Stimulated activated memory B cell treated with anti-CD40 and anti-IgM and Interleukin-4, amounts not matched to agents 10 μg/mL and 1 μg/mL and 100 μg/mL, for 72 hours (primary cell): ENCODE measurements around the gene DACH1.

Experiments
- ATAC-seq: fragments of 150-1000 bp; cut with Tn5 transposase; 2 replicates; pipeline ENCODE4 v1.10.0; 2021
- H3K27ac Mint-ChIP-seq: one replicate; pipeline ENCODE4 v1.8.0; 2022; ENCODE audit warnings: mild to moderate bottlenecking, mixed read lengths
- H3K27me3 Mint-ChIP-seq: one replicate; pipeline ENCODE4 v1.8.0; 2022; ENCODE audit warnings: mixed read lengths
- H3K36me3 Mint-ChIP-seq: one replicate; pipeline ENCODE4 v1.8.0; 2022; ENCODE audit warnings: mixed read lengths
- H3K4me1 Mint-ChIP-seq: one replicate; pipeline ENCODE4 v1.8.0; 2022; ENCODE audit warnings: mixed read lengths
- H3K4me3 Mint-ChIP-seq: one replicate; pipeline ENCODE4 v1.8.0; 2022; ENCODE audit warnings: mild to moderate bottlenecking, moderate library complexity, mixed read lengths
- H3K9me3 Mint-ChIP-seq: one replicate; pipeline ENCODE4 v1.8.0; 2022; ENCODE audit warnings: mixed read lengths

DACH1 gene

GRCh38 chr13:71437704-71438103 lies 429.3 kb downstream of the DACH1 start:
- Mint-ChIP-seq H3K27ac (no peak overlapping the region), H3K4me3 (no peak overlapping the region), H3K27me3 (no peaks in the 10 kb centered on the region), H3K4me1 (no peaks in the 10 kb centered on the region), H3K9me3 (no peaks in the 10 kb centered on the region), H3K36me3 (no peaks in the 10 kb centered on the region)
- ATAC-seq: no peak

- H3K4me1 Mint-ChIP-seq: no peaks in the 10 kb centered on the region
- H3K4me3 Mint-ChIP-seq: no peak overlapping the region
- H3K9me3 Mint-ChIP-seq: peaks cover 4% of the 10 kb centered on the region
- H3K27ac Mint-ChIP-seq: no peak overlapping the region
- no peaks in the 10 kb centered on the region for H3K27me3 Mint-ChIP-seq
- ATAC-seq: no peak
- no peaks in the 10 kb centered on the region for H3K36me3 Mint-ChIP-seq
Measured at GRCh38 chr13:71430681-71431080, 436.3 kb downstream of the DACH1 start.

GRCh38 chr13:71417205-71417604 lies 449.8 kb downstream of the DACH1 start:
- H3K27ac Mint-ChIP-seq: no peak overlapping the region
- H3K27me3 Mint-ChIP-seq: no peaks in the 10 kb centered on the region
- no peaks in the 10 kb centered on the region for H3K4me1 Mint-ChIP-seq
- no peaks in the 10 kb centered on the region for H3K36me3 Mint-ChIP-seq
- H3K4me3 Mint-ChIP-seq: no peak overlapping the region
- H3K9me3 Mint-ChIP-seq: no peaks in the 10 kb centered on the region
- ATAC-seq: no peak

DNA sequence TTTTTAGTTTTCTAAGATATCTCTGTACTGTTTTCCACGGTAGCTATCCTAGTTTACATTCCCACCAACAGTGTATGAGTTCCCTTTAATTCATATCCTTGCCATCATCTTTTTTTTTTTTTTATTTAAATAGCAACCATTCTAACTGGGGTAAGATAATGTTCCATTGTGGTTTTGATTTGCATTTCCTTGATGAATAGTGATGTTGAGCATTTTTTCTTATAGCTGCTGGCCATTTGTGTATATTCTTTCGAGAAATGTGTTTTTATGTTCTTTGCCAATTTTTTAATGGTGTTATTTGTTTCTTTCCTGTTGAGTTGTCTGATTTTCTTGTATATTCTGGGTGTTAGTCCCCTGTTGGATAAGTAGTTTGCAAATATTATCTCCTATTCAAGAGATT lies 454.8 kb downstream of the DACH1 start:
- Mint-ChIP-seq H3K27me3 (no peaks in the 10 kb centered on the region), H3K4me3 (no peak overlapping the region), H3K27ac (no peak overlapping the region), H3K4me1 (no peaks in the 10 kb centered on the region), H3K36me3 (no peaks in the 10 kb centered on the region), H3K9me3 (no peaks in the 10 kb centered on the region)
- no peak for ATAC-seq

GRCh38 chr13:71408416-71408815 lies 458.6 kb downstream of the DACH1 start:
- H3K9me3 Mint-ChIP-seq: no peaks in the 10 kb centered on the region
- no peaks in the 10 kb centered on the region for H3K4me1 Mint-ChIP-seq
- H3K36me3 Mint-ChIP-seq: no peaks in the 10 kb centered on the region
- no peak overlapping the region for H3K4me3 Mint-ChIP-seq
- no peak overlapping the region for H3K27ac Mint-ChIP-seq
- ATAC-seq: no peak
- no peaks in the 10 kb centered on the region for H3K27me3 Mint-ChIP-seq

GRCh38 chr13:71399631-71400215 lies 467.3 kb downstream of the DACH1 start:
- Mint-ChIP-seq H3K9me3 (no peaks in the 10 kb centered on the region), H3K36me3 (no peaks in the 10 kb centered on the region), H3K4me3 (no peak overlapping the region), H3K27ac (no peak overlapping the region), H3K4me1 (no peaks in the 10 kb centered on the region), H3K27me3 (no peaks in the 10 kb centered on the region)
- no peak for ATAC-seq

- H3K9me3 Mint-ChIP-seq: no peaks in the 10 kb centered on the region
- no peaks in the 10 kb centered on the region for H3K27me3 Mint-ChIP-seq
- no peak for ATAC-seq
- no peak overlapping the region for H3K27ac Mint-ChIP-seq
- no peaks in the 10 kb centered on the region for H3K36me3 Mint-ChIP-seq
- H3K4me1 Mint-ChIP-seq: no peaks in the 10 kb centered on the region
- H3K4me3 Mint-ChIP-seq: no peak overlapping the region
Measured at GRCh38 chr13:71396149-71396548, 470.9 kb downstream of the DACH1 start.

- H3K4me1 Mint-ChIP-seq: no peaks in the 10 kb centered on the region
- H3K9me3 Mint-ChIP-seq: no peaks in the 10 kb centered on the region
- no peak overlapping the region for H3K4me3 Mint-ChIP-seq
- H3K36me3 Mint-ChIP-seq: no peaks in the 10 kb centered on the region
- H3K27ac Mint-ChIP-seq: no peak overlapping the region
- no peak for ATAC-seq
- H3K27me3 Mint-ChIP-seq: no peaks in the 10 kb centered on the region
Measured at GRCh38 chr13:71395053-71395452, 472.0 kb downstream of the DACH1 start.

DNA sequence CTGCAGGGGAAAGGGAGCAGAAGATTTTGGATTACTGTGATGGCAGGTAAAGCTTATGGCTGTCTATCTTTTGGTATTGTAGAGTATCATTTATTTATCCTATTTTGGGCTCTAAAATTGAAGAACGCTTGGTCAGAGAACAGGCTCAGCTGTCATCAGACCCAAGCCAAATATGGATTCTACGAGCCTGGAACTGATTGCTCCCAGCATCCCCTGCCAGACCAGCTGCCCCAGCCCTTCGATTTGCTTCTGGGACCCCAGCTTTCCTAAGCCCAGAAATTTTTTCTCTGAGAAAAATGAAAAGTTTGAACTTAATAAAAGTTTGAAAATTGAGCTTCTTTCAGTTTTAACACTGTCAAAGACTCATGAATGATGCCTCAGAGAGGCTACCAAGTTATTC lies 472.8 kb downstream of the DACH1 start:
- Mint-ChIP-seq H3K27me3 (no peaks in the 10 kb centered on the region), H3K27ac (no peak overlapping the region), H3K9me3 (no peaks in the 10 kb centered on the region), H3K36me3 (no peaks in the 10 kb centered on the region), H3K4me1 (no peaks in the 10 kb centered on the region), H3K4me3 (no peak overlapping the region)
- no peak for ATAC-seq
